K562 (cell line): ENCODE measurements around the gene CHMP3. TPM values are rescaled to one million over a fixed set of nuclear protein-coding genes. Genes with fewer than 3 reads are reported as not detected.

ENCODE experiments used
- ATAC-seq: fragments of 200-7000 bp; cut with Tn5 transposase; 3 replicates; pipeline ENCODE4 v1.9.1; 2020; ENCODE audit warnings: moderate library complexity
- BruUV-seq: library from RNA; stranded (reverse); fragments of 400-500 nt; replicated peaks from 2 replicates; lab custom pipeline; 2021; lab: Mats Ljungman, UMichigan
- CTCF ChIA-PET: fragments of 300-600 bp; formaldehyde crosslinking; extraction: SDS; loops from one replicate; lab custom pipeline; 2021; ENCODE audit warnings: low intra/inter-chr PET ratio; lab: Yijun Ruan, JAX
- POLR2A ChIA-PET: fragments of 300-600, 350-650 bp; sonication (Branson Sonifier 250); formaldehyde crosslinking; extraction: SDS; loops from one replicate; lab custom pipeline; 2021; ENCODE audit warnings: antibody characterized with exemption, inconsistent platforms; lab: Yijun Ruan, JAX
- DNase-seq, 4 experiments: peaks; one replicate each; pipeline versions ENCODE4 v3.0.0 to v3.0.0-alpha.2; 2011 to 2018; ENCODE audit warnings: low spot score in 3 of 4, mixed read lengths in 3 of 4; ENCODE audit errors: extremely low read depth in 1 of 4
- FAIRE-seq: peaks from 2 replicates; lab custom pipeline; 2011; peaks lifted over from hg19 to GRCh38; lab: Jason Lieb, UNC
- H2AFZ ChIP-seq: 2 replicates; pipeline ENCODE4 v1.6.0; 2011; ENCODE audit warnings: low read depth, low read length, control low read depth, inconsistent platforms
- H3K27ac ChIP-seq: fragments of 200-600 bp; 3 replicates; pipeline ENCODE4 v1.8.0; 2011; ENCODE audit warnings: low read depth, mild to moderate bottlenecking, control low read depth, inconsistent platforms, low read length, moderate library complexity, mixed read lengths; ENCODE audit errors: extremely low read depth
- H3K27me3 ChIP-seq, 2 experiments: fragments of 300-600 bp in 1 of 2; 2 replicates in 1 of 2; 3 replicates in 1 of 2; pipeline versions ENCODE4 v1.6.0 to v1.8.0; 2011; ENCODE audit warnings: inconsistent platforms in 2 of 2, low read length in 2 of 2, mild to moderate bottlenecking in 1 of 2, mixed read lengths in 1 of 2, moderate library complexity in 1 of 2; ENCODE audit not compliant: control insufficient read depth in 2 of 2, insufficient read depth in 2 of 2
- H3K36me3 ChIP-seq: fragments of 300-600 bp; 3 replicates; pipeline ENCODE4 v1.8.0; 2011; ENCODE audit warnings: mild to moderate bottlenecking, low read length, inconsistent platforms; ENCODE audit not compliant: control insufficient read depth, insufficient read depth
- H3K4me1 ChIP-seq, 2 experiments: fragments of 200-600 bp in 1 of 2; replicated peaks in 1 of 2; 2 replicates in 1 of 2; 3 replicates in 1 of 2; pipeline versions ENCODE4 v1.5.1 to v1.8.0; 2011; ENCODE audit warnings: inconsistent platforms in 2 of 2, low read length in 2 of 2, mild to moderate bottlenecking in 1 of 2, mixed read lengths in 1 of 2, moderate library complexity in 1 of 2; ENCODE audit not compliant: control insufficient read depth in 2 of 2, insufficient read depth in 2 of 2
- H3K4me2 ChIP-seq: 2 replicates; pipeline ENCODE4 v1.6.1; 2011; ENCODE audit warnings: low read length, control low read depth, inconsistent platforms, mixed read lengths; ENCODE audit not compliant: insufficient read depth
- H3K4me3 ChIP-seq: fragments of 200-600 bp; sonication (generic), shearing (Covaris generic); 2 replicates; pipeline ENCODE4 v1.5.1; 2016; ENCODE audit warnings: control low read depth, inconsistent platforms
- H3K79me2 ChIP-seq: fragments of 200-600 bp; 3 replicates; pipeline ENCODE4 v1.8.0; 2011; ENCODE audit warnings: low read length, inconsistent platforms; ENCODE audit not compliant: control insufficient read depth, insufficient read depth
- H3K9ac ChIP-seq, 2 experiments: 2 replicates each; pipeline versions ENCODE4 v1.6.0 to v1.6.1; 2011; ENCODE audit warnings: low read depth in 2 of 2, low read length in 2 of 2, control low read depth in 1 of 2, inconsistent platforms in 1 of 2, mild to moderate bottlenecking in 1 of 2, mixed read lengths in 1 of 2; ENCODE audit not compliant: insufficient read depth in 1 of 2
- H3K9me1 ChIP-seq: one replicate; pipeline ENCODE4 v1.6.0; 2011; ENCODE audit warnings: inconsistent platforms, mild to moderate bottlenecking, low read length, moderate library complexity; ENCODE audit not compliant: control insufficient read depth, insufficient read depth
- H3K9me3 ChIP-seq: replicated peaks from 2 replicates; pipeline ENCODE4 v1.5.1; 2011; ENCODE audit warnings: low read depth, low read length, inconsistent platforms; ENCODE audit not compliant: control insufficient read depth, insufficient read depth
- H4K20me1 ChIP-seq: replicated peaks from 2 replicates; pipeline ENCODE4 v1.6.1; 2011; ENCODE audit warnings: low read length, inconsistent platforms, mixed read lengths; ENCODE audit not compliant: control insufficient read depth, insufficient read depth
- FOXJ2 ChIP-seq: fragments of 200-800 bp; sonication (Bioruptor generic); IDR thresholded peaks from 2 replicates; pipeline ENCODE4 v1.6.1; 2016; ENCODE audit warnings: missing genetic modification characterization, missing compliant biosample characterization
- HDAC6 ChIP-seq: IDR thresholded peaks from 2 replicates; pipeline ENCODE4 v1.6.1; 2012; ENCODE audit warnings: low read depth, mild to moderate bottlenecking, control low read depth, inconsistent platforms, low read length, moderate library complexity
- MBD1 ChIP-seq: fragments of 250-450 bp; sonication (Bioruptor Pico); IDR thresholded peaks from 2 replicates; pipeline ENCODE4 v1.8.0; 2022; ENCODE audit warnings: inconsistent platforms
- MYC ChIP-seq, 2 experiments: fragments of 250-450 bp in 1 of 2; sonication (Bioruptor Pico) in 1 of 2; IDR thresholded peaks; 2 replicates each; pipeline versions ENCODE4 v1.5.1 to v1.6.1; 2012 to 2021; ENCODE audit warnings: low read depth in 2 of 2, borderline replicate concordance in 1 of 2, improper control_type of control experiment in 1 of 2, low read length in 1 of 2, mild to moderate bottlenecking in 1 of 2, moderate library complexity in 1 of 2
- PBX2 ChIP-seq, 2 experiments: IDR thresholded peaks in 1 of 2; conservative IDR thresholded peaks in 1 of 2; 2 replicates each; pipeline ENCODE4 v1.6.1; 2016; ENCODE audit warnings: low read depth in 2 of 2, mild to moderate bottlenecking in 1 of 2, missing compliant biosample characterization in 1 of 2, missing genetic modification characterization in 1 of 2, moderate library complexity in 1 of 2
- SNAPC5 ChIP-seq: fragments of 250-450 bp; sonication (Bioruptor Pico); IDR thresholded peaks from 2 replicates; pipeline ENCODE4 v1.8.0; 2021; ENCODE audit warnings: moderate library complexity, mild to moderate bottlenecking, inconsistent platforms
- TOE1 ChIP-seq, 2 experiments: fragments of 450-650 bp in 1 of 2; sonication (generic) in 1 of 2; formaldehyde crosslinking in 1 of 2; IDR thresholded peaks; 2 replicates each; pipeline versions ENCODE4 v1.7.1 to v1.8.0; 2016 to 2022; ENCODE audit warnings: borderline replicate concordance in 2 of 2, mild to moderate bottlenecking in 2 of 2, antibody characterized with exemption in 1 of 2, inconsistent platforms in 1 of 2, low read depth in 1 of 2, missing genetic modification reagents in 1 of 2, moderate library complexity in 1 of 2
- ZNF184 ChIP-seq: sonication (generic); formaldehyde crosslinking; IDR thresholded peaks from 2 replicates; pipeline ENCODE4 v1.5.0; 2020; ENCODE audit warnings: missing genetic modification reagents
- WGBS: fragments of 100-300 bp; shearing (Covaris generic); methylation state at CpG from one replicate; pipeline ENCODE4 v1.1.6; 2016; ENCODE audit warnings: low coverage, mixed read lengths; ENCODE audit not compliant: insufficient coverage; ENCODE audit errors: missing lambda C conversion rate; 5-methylcytosine and 5-hydroxymethylcytosine counted together
- in situ Hi-C: fragments of 300-500 bp; cut with MboI; formaldehyde crosslinking; loops from 4 replicates; pipeline ENCODE4 v1.15.0; 2018; ENCODE audit warnings: inconsistent platforms, mixed read lengths
- intact Hi-C: fragments of 100-400 bp; cut with micrococcal nuclease; formaldehyde crosslinking; loops from 2 replicates; pipeline ENCODE4 v1.14.2; 2022
- polyA plus RNA-seq, 8 experiments: library from polyadenylated mRNA; depleted of rRNA in 4 of 8; stranded (reverse) in 5 of 8; unstranded in 3 of 8; fragments of >200 nt; fragmentation: Nextera tagmentation in 2 of 8; fragmentation: Illumina TruSeq in 1 of 8; extraction: Ambion mirVana in 2 of 8; extraction: Trizol in 1 of 8; gene quantifications; 2 replicates each; pipeline versions ENCODE4 v1.2.1 to v1.2.3, GENCODE V29; 2011 to 2014; ENCODE audit warnings: inconsistent platforms in 1 of 8, missing spikeins in 1 of 8
- total RNA-seq, 7 experiments: library from RNA; depleted of rRNA in 6 of 7; stranded (reverse); fragments of >200 nt in 6 of 7; fragmentation: Illumina TruSeq in 2 of 7; extraction: Trizol in 2 of 7; gene quantifications; 2 replicates each; pipeline versions ENCODE4 v1.2.1 to v1.2.3, GENCODE V29; 2011 to 2021; ENCODE audit warnings: low replicate concordance in 1 of 7
- TF ChIP-seq, protein P1 (sequence below), 2 experiments: fragments of 200-800 bp in 1 of 2; sonication (Bioruptor generic) in 1 of 2; sonication (generic) in 1 of 2; formaldehyde crosslinking in 1 of 2; IDR thresholded peaks in 1 of 2; conservative IDR thresholded peaks in 1 of 2; 2 replicates each; pipeline versions ENCODE4 v1.5.0 to v1.6.1; 2016 to 2020; ENCODE audit warnings: missing compliant biosample characterization in 1 of 2, missing genetic modification characterization in 1 of 2, missing genetic modification reagents in 1 of 2

The CHMP3 gene
- total and polyA plus RNA-seq, 9 of the 15 experiments (the other 6 are each of a cell fraction or from before 2014, with no cell fraction given), result 20.6 to 52.5 (median 31.7) TPM

GRCh38 chr2:86455181-86455580, 108.1 kb downstream of the CHMP3 start:
- Histone ChIP-seq H2AFZ (no peak overlapping the region), H3K4me3 (no peak overlapping the region), H3K36me3 (peaks cover 90% of the 10 kb centered on the region), H3K27ac (no peak overlapping the region), H3K79me2 (peaks cover under 1% of the 10 kb centered on the region; the same call in 1 of the 3 replicates), H3K4me2 (no peak overlapping the region), H4K20me1 (no peaks in the 10 kb centered on the region), H3K4me1 (no peaks in the 10 kb centered on the region), H3K9me3 (no peaks in the 10 kb centered on the region), H3K9ac (no peak overlapping the region), H3K27me3 (no peaks in the 10 kb centered on the region), H3K9me1 (no peaks in the 10 kb centered on the region)
- ChIA-PET CTCF (no interaction called here), POLR2A (interaction anchor here (0.6 to 4.2 kb wide), 5 partner anchors 11 to 802 kb away, joined by 3 to 16 read pairs (median 3); partner anchors contain the start of gene KDM3A)
- 94% methylated on average over 5 of the region's 5 CpGs for WGBS
- in situ Hi-C loops, result no loop called here
- no peak for DNase-seq
- FAIRE-seq, result no peak
- no peak for ATAC-seq
- intact Hi-C loops, result no loop called here
- BruUV-seq, result no TSS peak
- TF ChIP-seq, protein P1, sequence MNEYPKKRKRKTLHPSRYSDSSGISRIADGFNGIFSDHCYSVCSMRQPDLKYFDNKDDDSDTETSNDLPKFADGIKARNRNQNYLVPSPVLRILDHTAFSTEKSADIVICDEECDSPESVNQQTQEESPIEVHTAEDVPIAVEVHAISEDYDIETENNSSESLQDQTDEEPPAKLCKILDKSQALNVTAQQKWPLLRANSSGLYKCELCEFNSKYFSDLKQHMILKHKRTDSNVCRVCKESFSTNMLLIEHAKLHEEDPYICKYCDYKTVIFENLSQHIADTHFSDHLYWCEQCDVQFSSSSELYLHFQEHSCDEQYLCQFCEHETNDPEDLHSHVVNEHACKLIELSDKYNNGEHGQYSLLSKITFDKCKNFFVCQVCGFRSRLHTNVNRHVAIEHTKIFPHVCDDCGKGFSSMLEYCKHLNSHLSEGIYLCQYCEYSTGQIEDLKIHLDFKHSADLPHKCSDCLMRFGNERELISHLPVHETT (CRISPR knock-in tag; conservative IDR thresholded peaks at IDR 0.05 in 1 of 2, IDR thresholded peaks at IDR 0.05 in 1 of 2), result no peak
- no peak for TF ChIP-seq SNAPC5 (CRISPR knock-in tag)
- no peak for TF ChIP-seq TOE1 (IDR thresholded peaks at IDR 0.05; ENCODE audit: borderline replicate concordance)
- no peak for TF ChIP-seq TOE1 (CRISPR knock-in tag; IDR thresholded peaks at IDR 0.05; ENCODE audit: borderline replicate concordance, low read depth)
- TF ChIP-seq HDAC6, result no peak
- no peak for TF ChIP-seq MBD1
- TF ChIP-seq PBX2 (CRISPR knock-in tag; IDR thresholded peaks at IDR 0.05; ENCODE audit: low read depth), result no peak
- no peak for TF ChIP-seq PBX2 (tag; conservative IDR thresholded peaks at IDR 0.05; ENCODE audit: low read depth)
- TF ChIP-seq FOXJ2 (tag), result no peak
- TF ChIP-seq MYC (IDR thresholded peaks at IDR 0.05; ENCODE audit: low read depth, low read length), result no peak
- TF ChIP-seq MYC (CRISPR knock-in tag; IDR thresholded peaks at IDR 0.05; ENCODE audit: borderline replicate concordance, low read depth), result no peak
- no peak for TF ChIP-seq ZNF184
